MG63 (cell line): ENCODE results near the gene VCP. TPM values are rescaled to one million over a fixed set of nuclear protein-coding genes. Genes with fewer than 3 reads are reported as not detected.

ENCODE experiments used
- DNase-seq: peaks from one replicate; pipeline ENCODE4 v3.0.0-alpha.2; 2020
- H3K27me3 ChIP-seq: fragments of 250-450 bp; sonication (Bioruptor Pico); 2 replicates; pipeline ENCODE4 v1.5.1; 2020; ENCODE audit warnings: mild to moderate bottlenecking, moderate library complexity
- H3K36me3 ChIP-seq: fragments of 250-450 bp; sonication (Bioruptor Pico); 2 replicates; pipeline ENCODE4 v1.5.1; 2020; ENCODE audit warnings: mild to moderate bottlenecking, moderate library complexity
- H3K4me3 ChIP-seq: fragments of 250-450 bp; sonication (Bioruptor Pico); 2 replicates; pipeline ENCODE4 v1.5.1; 2020; ENCODE audit warnings: mild to moderate bottlenecking, moderate library complexity
- H3K9me3 ChIP-seq: fragments of 250-450 bp; sonication (Bioruptor Pico); 2 replicates; pipeline ENCODE4 v1.5.1; 2020; ENCODE audit warnings: mild to moderate bottlenecking, moderate library complexity
- total RNA-seq: library from RNA; depleted of rRNA; stranded (reverse); fragments of >200 nt; shearing (Covaris generic); gene quantifications from 2 replicates; pipeline ENCODE4 v1.2.3, GENCODE V29; 2014; ENCODE audit warnings: low replicate concordance

Gene VCP
- total RNA-seq, 1 experiment from 2014 or later: 139 TPM

DNA sequence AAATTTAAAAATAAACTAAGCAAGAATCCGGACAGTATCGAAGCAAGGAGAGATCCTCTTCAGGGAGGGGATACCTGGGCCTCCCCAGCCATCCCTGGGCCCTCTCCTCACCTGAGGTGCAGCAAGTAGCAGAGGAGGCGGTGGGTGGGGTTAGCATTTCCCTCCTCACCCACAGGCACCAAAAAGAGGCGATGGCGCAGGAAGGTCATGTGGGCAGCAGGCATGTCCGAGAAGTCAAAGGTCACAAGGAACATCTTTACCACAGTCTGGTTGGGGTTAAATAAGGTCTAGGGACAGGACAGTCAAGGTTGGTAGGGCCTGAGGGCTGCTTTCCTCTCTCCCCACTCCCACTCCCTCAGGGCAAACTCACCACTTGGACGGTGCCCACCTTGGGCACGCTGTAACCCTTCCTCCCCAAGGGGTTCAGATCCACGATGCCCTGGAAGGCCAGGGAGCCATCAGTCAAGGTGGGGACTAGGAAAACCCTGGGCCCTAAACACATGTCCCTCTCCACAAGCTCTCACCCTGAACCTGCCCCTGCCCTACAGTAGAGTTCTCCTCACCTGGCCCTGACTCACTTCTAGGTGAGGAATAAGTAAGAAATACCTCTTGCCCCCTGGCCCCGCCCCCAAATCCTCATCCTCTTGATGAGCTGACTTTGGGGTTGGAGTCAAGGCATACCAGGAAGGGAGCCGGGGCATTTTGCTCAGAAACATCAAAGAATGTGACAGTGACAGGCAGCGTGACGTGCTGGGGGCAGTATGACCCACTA lies 33.3 kb upstream of the VCP start:
- Histone ChIP-seq H3K9me3 (no peaks in the 10 kb centered on the region), H3K4me3 (no peak overlapping the region), H3K27me3 (no peaks in the 10 kb centered on the region), H3K36me3 (peaks cover 12% of the 10 kb centered on the region)
- DNase-seq: no peak

DNA sequence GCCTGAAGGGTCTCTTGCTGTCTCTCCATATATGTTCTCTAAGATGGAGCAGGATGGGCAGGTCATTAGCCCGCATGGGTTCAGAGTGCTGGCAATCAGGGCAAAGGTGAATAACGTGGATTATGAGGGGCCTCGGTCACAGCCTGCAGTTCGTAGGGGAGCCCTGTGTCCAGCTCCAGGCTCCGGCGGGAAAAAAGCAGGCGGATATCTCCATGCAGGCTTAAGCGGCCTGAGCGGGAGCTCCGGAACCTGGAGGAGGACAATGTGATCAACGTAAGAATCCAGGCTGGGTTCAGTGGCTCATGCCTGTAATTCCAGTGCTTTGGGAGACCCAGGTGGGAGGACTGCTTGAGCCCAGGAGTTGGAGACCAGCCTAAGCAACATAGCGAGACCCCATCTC lies 32.7 kb upstream of the VCP start:
- no peaks in the 10 kb centered on the region for H3K27me3 ChIP-seq
- DNase-seq: no peak
- H3K4me3 ChIP-seq: no peak overlapping the region
- H3K36me3 ChIP-seq: peaks cover 16% of the 10 kb centered on the region
- H3K9me3 ChIP-seq: no peaks in the 10 kb centered on the region

DNA sequence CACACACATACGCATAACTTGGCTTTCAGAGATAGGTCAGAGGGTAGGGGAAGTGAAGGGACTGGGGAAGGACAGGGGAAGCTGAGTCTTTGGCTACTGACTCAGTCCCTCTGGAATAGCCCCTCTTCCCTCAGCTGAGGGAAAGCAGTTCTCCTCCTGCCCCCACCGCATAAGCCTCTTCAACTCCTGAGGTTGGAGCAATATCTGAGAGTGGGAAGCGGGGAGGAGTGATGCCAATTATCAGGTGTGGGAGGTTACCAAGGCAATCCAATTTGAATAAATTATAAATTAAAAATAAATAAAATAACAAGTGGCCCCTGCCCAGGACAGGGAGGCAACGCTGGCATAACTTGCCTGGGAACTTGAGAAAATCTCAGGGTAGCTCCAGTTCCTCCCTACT lies 32.2 kb upstream of the VCP start:
- Histone ChIP-seq H3K9me3 (no peaks in the 10 kb centered on the region), H3K36me3 (peaks cover 19% of the 10 kb centered on the region), H3K27me3 (no peaks in the 10 kb centered on the region), H3K4me3 (no peak overlapping the region)
- no peak for DNase-seq

DNA sequence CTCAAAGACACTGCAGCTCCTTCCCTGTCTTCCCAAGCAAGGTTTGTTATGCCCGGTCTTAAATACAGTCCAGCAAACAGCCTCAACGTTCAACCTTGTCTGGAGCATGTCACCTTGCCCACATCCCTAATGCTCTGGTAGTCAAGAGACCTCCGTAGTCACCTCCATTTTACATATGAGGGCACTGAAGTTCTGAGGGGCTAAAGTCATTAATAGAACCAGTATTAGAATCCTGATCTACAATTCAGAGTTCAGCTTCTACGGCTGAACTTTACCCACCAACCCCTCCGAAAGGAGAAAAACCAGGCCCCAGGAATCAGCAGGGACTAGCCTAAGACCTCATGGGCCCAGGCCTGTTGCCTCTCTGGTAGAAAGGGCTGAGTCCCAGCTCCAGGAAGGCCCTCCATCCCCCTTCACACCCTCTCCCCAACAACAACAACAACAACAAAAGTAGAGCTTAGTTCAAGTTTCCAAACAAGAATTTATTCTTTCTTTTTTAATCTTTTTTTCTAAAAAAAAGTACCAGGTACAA lies 31.3 kb upstream of the VCP start:
- H3K4me3 ChIP-seq: peak overlapping the region; percentile 79
- H3K27me3 ChIP-seq: no peaks in the 10 kb centered on the region
- H3K9me3 ChIP-seq: no peaks in the 10 kb centered on the region
- H3K36me3 ChIP-seq: peaks cover 19% of the 10 kb centered on the region
- DNase-seq: no peak

DNA sequence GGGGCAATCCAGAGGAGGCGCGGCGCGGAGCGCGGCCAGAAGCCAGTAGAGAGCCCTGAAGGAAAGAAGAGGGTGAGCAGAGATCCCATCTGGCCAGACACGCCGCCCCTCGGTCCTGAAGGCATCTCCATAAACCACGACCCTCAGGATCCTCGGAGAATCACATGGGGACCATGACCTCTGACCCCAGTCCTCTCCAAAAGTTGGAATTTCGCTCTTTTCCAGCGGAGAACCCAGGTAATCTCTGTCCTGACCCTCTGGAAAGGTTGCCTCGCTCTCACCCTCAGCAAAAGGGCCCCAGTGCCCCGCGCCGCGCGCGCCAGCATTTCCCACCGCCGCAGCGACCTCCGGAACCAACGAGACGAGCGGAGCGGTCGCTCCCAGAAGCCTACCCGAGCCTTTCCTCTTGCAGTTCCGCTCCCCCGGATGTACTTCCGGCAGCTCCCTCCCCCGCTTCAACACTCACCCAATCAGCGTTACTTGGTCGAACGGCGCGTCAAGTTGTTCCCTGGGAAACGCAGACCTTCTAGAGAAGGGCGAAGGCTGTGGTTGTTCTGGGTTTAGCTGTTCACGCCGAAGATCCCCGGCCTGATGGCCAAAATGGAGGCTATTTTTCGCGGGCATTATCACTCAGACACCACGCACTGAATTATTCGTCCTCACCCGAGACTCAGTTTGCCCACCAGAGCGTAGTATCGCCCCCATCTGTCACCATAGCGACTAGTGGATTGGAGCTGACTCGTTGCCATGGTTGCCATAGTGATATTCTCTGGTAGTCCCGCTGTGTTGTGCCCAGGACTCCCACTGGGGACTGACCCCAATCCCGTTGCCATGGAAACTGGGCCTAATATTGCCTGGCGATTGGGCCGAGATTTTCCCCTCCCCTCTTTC lies 30.6 kb upstream of the VCP start, which contains the start of gene STOML2:
Gene STOML2 (minus strand): TSS at position 363 of the 891 bp plus-strand sequence. CDS start 37 bp downstream, at position 326.
- H3K9me3 ChIP-seq: no peaks in the 10 kb centered on the region
- H3K4me3 ChIP-seq: peak within 1 kb of the TSS; percentile 79
- peak; percentile 93 for DNase-seq
- peaks cover 19% of the 10 kb centered on the region for H3K36me3 ChIP-seq
- H3K27me3 ChIP-seq: no peaks in the 10 kb centered on the region

DNA sequence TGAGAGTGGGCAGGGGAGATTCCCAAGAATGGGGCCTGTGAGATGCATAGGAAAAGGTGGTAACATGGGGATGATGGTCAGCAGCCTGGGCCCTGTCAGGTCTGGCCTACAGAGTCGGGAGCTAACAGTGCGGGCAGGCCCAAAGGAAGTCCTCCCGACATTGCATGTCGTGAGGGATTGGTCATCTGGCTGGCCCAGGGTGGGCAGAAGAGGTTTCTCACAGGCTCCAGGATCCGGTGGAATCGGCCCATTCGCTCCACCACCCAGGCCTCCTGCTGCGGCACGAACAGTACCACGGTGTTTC lies 30.0 kb upstream of the VCP start:
- DNase-seq: no peak
- H3K36me3 ChIP-seq: peaks cover 19% of the 10 kb centered on the region
- no peaks in the 10 kb centered on the region for H3K9me3 ChIP-seq
- H3K4me3 ChIP-seq: peak overlapping the region; percentile 79
- no peaks in the 10 kb centered on the region for H3K27me3 ChIP-seq

DNA sequence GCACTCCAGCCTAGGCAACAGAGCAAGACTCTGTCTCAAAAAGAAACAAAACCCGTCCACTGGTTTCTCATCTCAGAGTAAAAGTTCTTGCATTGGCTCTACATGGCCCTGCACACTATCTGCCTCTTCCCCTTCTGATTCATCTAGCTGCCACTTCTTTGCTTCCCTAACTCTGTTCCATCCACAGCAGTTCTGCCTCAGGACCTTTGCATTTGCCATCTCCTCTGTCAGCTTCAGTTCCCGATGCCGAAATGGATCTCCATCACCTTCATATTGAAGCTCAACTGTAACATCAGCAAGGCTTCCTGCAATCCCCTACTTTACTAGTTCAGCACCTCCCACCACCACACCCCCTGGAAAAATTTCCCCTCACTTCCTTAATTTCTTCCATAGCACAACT lies 25.1 kb upstream of the VCP start:
- Histone ChIP-seq H3K4me3 (no peak overlapping the region), H3K9me3 (no peaks in the 10 kb centered on the region), H3K27me3 (no peaks in the 10 kb centered on the region), H3K36me3 (peaks cover 19% of the 10 kb centered on the region)
- no peak for DNase-seq

DNA sequence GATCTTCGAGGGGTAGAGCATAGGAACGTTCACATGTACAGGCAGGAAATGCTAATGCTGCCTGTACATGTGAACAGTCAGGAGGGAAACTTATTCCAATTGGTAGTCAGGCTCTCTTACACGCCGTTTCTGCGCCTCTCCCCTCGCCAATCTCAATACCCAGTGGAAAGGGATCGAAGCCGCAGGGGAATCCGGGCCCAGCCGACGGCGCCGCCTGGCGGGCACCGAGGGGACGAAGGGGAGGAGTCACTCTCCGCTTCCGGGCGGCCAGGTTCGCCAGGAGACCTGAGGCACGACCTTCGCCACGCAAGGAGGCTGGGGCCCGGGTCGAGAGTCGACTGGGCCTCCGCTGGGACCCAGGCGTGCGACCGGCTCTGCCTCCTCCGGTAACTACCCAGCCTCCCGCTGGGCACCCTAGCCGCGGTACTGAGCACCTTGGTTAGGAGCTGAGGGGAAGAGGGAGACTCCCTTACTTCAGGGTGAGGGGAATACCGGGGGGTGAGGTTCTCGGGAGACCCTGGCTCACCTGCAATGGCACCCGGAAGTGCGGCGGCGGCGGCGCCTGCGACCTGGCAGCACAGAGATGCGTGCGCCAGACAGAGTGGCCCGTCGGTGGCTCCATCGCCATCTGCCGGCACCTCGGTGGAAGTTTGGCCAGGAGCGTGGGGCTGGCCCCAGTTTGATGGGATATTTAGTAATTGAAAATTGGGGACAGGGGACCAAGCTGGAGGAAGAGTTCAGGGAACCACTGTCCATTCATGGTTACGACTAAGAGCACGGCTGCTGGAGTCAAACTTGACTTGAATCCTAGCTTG lies 23.8 kb upstream of the VCP start, which contains the start of gene PIGO:
Gene PIGO (minus strand): TSS at position 557 of the 815 bp plus-strand sequence. CDS start 1,026 bp downstream, outside the sequence.
- no peaks in the 10 kb centered on the region for H3K27me3 ChIP-seq
- peak; percentile 77 for DNase-seq
- peak within 1 kb of the TSS; percentile 83 for H3K4me3 ChIP-seq
- no peaks in the 10 kb centered on the region for H3K9me3 ChIP-seq
- peaks cover 12% of the 10 kb centered on the region for H3K36me3 ChIP-seq

DNA sequence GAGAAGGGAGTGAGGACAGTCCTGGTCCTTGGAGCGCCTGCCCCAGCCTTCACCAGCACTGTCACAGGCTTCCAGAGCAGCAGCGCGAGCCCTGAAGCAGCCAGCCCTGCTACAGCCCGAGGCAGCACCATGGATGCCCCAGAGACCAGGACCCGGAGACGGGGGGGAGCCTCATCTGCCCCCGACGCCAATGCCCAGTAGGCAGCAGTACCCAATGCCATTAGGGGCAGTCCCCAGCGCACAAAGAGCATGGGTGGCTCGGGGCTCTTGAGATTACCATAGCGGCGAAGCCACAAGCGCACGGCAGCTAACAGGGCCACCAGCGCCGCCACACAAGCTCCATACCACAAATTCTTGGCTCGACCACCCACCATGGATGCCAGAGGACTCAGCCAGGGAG lies 19.1 kb upstream of the VCP start:
- DNase-seq: no peak
- Histone ChIP-seq H3K4me3 (no peak overlapping the region), H3K9me3 (no peaks in the 10 kb centered on the region), H3K27me3 (no peaks in the 10 kb centered on the region), H3K36me3 (no peaks in the 10 kb centered on the region; the same call in 1 of the 2 replicates)

DNA sequence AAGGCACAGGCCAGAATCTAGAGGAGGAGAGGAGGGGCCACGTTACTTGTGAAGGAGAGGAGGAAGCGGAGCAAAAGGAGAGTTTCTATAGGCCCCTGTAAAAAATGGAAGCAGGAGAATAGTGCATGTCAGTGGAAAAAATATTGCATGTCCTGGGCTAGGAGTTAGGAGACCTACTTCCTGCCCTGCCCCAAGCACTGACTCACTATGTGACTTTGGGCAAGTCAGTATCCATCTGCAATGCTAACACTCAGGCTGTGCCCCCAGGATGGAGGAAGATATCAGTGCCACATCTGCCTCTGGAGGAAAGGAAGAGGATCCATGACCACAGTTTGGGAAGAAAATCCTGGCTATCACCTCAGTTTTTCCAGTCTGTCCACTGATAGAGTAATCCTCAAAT lies 17.0 kb upstream of the VCP start:
- Histone ChIP-seq H3K36me3 (no peaks in the 10 kb centered on the region; the same call in 1 of the 2 replicates), H3K27me3 (no peaks in the 10 kb centered on the region), H3K9me3 (no peaks in the 10 kb centered on the region), H3K4me3 (no peak overlapping the region)
- DNase-seq: no peak

DNA sequence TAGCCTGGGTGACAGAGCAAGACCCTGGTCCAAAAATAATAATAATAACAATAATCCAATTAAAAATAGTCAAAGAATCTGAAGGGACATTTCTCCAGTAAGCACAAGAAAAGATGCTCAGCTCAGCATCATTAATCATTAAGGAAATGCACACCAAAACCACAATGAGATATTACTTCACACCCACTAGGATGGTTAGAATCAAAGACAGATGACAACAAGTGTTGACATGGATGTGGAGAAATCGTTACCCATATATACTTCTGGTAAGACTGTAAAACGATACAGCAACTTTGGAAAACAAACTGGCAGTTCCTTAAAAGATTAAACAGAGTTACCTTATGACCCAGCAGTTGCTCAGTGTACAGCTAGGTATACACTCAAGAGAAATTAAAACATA lies 12.7 kb upstream of the VCP start:
- Histone ChIP-seq H3K36me3 (no peaks in the 10 kb centered on the region), H3K27me3 (no peaks in the 10 kb centered on the region), H3K4me3 (no peak overlapping the region), H3K9me3 (no peaks in the 10 kb centered on the region)
- no peak for DNase-seq

DNA sequence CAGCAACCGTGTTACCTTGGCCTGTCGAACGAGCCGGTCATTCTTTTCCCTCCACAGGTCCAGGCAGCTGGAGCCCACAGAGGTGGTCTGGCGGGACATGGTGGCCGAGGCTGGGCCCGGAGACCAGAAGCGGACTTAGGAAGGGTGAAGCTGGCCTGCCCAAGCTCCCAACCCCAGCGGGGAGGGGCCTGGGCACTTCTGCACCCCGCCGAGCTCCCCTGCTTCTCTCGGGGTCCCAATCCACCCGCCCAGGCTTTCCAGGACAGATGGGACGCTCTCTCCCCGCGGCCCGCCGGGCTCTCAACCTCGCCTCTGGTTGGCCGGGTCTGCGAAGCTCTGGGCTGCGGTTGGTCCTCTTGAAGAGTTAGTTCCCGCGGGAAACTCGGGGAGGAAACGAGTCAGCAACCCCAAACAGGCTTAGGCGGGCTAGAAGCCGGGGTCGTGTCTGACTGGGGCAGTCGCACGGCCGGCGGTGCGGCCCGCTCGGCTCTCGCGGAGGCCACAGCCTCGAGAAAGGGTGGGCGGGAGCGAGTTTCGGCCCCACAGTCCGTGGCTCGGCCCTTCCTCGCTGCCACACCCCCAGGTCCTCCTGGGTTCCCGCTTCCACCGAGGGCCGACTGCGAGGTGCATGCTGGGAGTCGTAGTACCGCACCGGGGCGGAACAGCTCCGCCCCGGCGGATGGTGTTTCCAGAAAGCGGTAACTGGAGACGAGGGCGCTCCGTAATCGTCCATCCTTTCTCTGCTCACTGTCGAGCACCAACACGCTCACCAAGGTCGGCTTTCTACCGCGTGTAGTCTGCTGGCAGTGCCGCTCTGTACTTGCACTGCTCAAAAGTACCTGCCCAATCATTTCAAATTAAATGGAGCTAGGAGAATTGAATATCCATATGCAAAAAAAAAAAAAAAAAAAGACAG lies 7.3 kb upstream of the VCP start, which contains the start of gene FANCG:
Gene FANCG (minus strand): TSS at position 517 of the 916 bp plus-strand sequence. CDS start 418 bp downstream, at position 99.
- no peaks in the 10 kb centered on the region for H3K27me3 ChIP-seq
- peak within 1 kb of the TSS; percentile 71 for H3K4me3 ChIP-seq
- peaks cover 3% of the 10 kb centered on the region for H3K36me3 ChIP-seq
- peak; percentile 88 for DNase-seq
- no peaks in the 10 kb centered on the region for H3K9me3 ChIP-seq

DNA sequence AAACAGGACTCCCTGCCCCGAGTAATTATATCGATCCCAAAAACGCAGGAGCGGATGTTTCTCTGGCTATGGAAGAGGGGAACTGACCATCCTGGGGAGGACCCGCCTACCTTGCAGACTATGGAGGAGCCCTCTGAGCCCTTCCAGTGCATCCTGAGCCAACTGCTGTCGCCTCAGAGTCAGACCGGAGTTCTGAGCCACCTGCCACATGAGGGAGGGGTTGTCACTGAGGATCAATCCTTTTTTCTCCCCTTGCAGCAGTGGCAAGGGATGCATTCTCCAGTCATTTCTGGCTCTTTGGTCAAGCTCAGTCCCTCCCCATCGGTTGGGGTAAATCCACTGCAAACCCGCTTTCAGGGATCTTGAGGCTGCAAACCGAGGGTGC lies 6.6 kb upstream of the VCP start:
- Histone ChIP-seq H3K4me3 (peak overlapping the region; percentile 71), H3K36me3 (peaks cover 3% of the 10 kb centered on the region), H3K9me3 (no peaks in the 10 kb centered on the region), H3K27me3 (no peaks in the 10 kb centered on the region)
- no peak for DNase-seq

DNA sequence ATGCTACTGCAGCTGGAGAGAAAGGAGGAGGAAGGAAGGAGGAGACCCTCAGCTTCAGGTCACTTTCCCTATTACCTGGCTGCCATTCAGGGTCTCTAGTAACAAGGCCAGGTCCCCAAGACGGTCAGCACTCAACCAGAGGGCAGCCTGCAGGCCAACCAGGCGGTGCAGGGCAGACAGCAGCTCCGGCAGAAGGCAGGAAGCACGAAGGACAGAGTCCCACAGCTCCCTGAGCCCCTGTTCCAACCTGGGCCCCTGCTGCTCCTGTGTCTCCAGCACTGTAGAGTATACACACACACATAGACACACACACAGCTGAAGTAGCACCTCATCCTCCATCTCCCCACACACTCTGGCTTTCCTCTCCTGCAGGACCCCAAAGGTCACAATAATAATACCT lies 5.6 kb upstream of the VCP start:
- Histone ChIP-seq H3K36me3 (peaks cover 3% of the 10 kb centered on the region), H3K27me3 (no peaks in the 10 kb centered on the region), H3K4me3 (no peak overlapping the region), H3K9me3 (no peaks in the 10 kb centered on the region)
- DNase-seq: no peak

DNA sequence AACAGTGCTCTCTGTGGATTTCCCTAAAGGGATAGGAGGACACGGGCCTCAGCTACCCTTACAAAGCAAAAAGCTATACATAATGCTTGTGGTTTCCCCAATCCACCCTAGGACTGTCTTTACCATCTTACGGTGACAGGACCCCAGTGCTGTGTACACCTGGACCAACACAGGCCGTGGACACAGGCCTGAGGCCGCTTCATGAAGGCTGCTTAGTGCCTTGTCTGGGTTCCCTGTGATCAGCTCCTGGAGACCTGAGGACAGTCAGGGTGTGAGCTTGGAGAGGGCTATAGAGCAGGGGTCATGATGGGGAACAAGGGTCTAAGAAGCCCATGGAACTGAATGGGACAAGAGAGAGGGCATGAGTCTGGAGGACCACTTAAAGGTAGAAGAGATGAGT lies 4.4 kb upstream of the VCP start:
- DNase-seq: no peak
- no peak overlapping the region for H3K4me3 ChIP-seq
- H3K36me3 ChIP-seq: peaks cover 3% of the 10 kb centered on the region
- H3K9me3 ChIP-seq: no peaks in the 10 kb centered on the region
- no peaks in the 10 kb centered on the region for H3K27me3 ChIP-seq

DNA sequence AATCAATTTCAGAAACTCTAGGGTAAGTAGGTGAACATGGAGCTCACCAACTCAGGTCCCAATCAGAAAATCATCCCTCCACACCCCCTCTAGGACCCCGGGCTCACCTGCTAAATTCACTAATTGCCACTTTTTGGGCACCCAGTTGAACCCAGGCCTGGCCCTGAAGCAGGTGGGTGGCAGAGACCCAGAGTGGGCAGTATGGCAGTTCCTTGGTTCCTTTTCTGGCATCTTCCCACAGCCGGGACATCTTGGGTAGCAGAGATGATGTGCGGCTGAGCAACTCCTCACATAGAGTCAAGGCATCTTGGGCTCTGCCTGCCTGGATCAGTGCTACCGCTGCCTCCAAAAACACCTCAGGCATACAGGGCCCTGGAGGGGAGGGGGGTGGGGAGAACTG lies 2.9 kb upstream of the VCP start:
- peaks cover 14% of the 10 kb centered on the region for H3K36me3 ChIP-seq

More for the DNA sequence above, 2.9 kb upstream of the VCP start:
- no peak overlapping the region for H3K4me3 ChIP-seq
- H3K9me3 ChIP-seq: no peaks in the 10 kb centered on the region
- no peaks in the 10 kb centered on the region for H3K27me3 ChIP-seq
- no peak for DNase-seq
